ENCODE measurements around the gene MACROD2.
"Not testable (repeated sequence)": the region's sequence is repeated elsewhere in the genome, so short reads cannot be mapped to it uniquely, and the experiment has no call there.

Gene MACROD2

GRCh38 chr20:16001286-16001685, 2006.0 kb downstream of the MACROD2 start:
- in situ Hi-C loops (cut with HindIII; ENCODE audit: low sequenced_read_pairs), result no loop called here

GRCh38 chr20:16003310-16003709, 2008.0 kb downstream of the MACROD2 start:
- in situ Hi-C loops (cut with HindIII; ENCODE audit: low sequenced_read_pairs), result no loop called here

GRCh38 chr20:16004108-16004854, 2009.0 kb downstream of the MACROD2 start:
- in situ Hi-C loops (cut with HindIII; ENCODE audit: low sequenced_read_pairs), result no loop called here

GRCh38 chr20:16005021-16005914, 2010.0 kb downstream of the MACROD2 start:
- in situ Hi-C loops (cut with HindIII; ENCODE audit: low sequenced_read_pairs), result no loop called here

- in situ Hi-C loops (cut with HindIII; ENCODE audit: low sequenced_read_pairs), result no loop called here
Observed at GRCh38 chr20:16005915-16006493, 2010.7 kb downstream of the MACROD2 start.

DNA sequence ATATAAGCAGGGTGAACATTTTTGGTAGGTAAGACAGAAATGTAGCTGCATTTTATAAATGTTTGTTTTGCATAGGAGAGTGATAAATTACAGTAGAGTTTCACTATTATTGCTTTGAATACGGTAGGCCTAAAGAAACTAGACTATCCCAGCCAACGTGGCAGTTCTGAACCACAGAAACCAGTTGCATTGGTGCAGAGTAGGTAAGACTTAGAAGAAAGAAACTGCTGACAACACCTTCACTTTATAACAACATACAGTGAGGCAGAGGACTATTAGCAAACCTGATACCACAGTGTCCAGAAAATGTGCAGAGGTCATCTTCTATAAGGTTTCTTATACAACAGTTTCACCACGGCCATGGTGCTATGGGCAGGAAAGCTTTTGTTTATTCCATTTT, 2011.8 kb downstream of the MACROD2 start:
- in situ Hi-C loops (cut with HindIII; ENCODE audit: low sequenced_read_pairs), result no loop called here

- in situ Hi-C loops (cut with HindIII; ENCODE audit: low sequenced_read_pairs), result no loop called here
Observed at GRCh38 chr20:16007962-16008361, 2012.6 kb downstream of the MACROD2 start.

DNA sequence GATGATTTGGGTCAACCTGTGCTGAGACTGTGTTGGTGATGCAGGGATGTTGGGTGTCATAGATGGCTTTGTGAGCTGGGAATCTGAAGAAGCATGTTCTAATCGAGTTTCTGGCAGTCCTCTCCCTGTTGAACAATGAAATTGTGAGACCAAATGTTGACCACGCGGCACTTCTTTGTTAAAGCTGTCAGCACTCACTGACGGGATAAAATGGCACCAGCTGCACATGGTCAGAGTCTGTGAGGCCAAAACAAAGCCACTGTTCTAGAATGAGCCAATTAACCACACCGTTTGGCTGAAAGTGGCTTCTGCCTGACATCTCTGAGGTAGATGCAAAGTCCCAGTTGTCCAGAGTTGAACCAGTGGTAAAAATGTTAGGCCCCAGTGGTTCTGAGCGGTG, 2015.7 kb downstream of the MACROD2 start:
- in situ Hi-C loops (cut with HindIII; ENCODE audit: low sequenced_read_pairs), result no loop called here

DNA sequence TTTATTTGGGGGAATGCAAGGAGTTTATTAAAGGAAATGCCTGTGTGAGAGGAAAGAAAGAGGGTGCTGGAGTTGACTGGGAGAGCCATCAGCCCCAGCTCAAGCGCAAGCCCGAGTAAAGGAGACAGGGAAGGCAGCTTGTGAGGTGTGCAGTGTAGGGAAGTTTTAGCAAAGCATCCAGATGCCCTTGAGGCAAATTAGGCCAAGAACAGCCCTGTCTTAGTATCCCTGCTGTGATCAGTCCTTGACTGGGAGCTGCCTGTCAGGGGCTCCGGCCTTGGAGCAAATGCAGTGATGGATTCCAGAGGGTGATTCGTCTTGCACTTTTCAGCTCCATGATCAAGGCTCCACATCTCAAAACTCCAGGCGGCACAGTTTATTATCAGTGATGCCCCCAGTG, 2016.2 kb downstream of the MACROD2 start:
- in situ Hi-C loops (cut with HindIII; ENCODE audit: low sequenced_read_pairs), result no loop called here

DNA sequence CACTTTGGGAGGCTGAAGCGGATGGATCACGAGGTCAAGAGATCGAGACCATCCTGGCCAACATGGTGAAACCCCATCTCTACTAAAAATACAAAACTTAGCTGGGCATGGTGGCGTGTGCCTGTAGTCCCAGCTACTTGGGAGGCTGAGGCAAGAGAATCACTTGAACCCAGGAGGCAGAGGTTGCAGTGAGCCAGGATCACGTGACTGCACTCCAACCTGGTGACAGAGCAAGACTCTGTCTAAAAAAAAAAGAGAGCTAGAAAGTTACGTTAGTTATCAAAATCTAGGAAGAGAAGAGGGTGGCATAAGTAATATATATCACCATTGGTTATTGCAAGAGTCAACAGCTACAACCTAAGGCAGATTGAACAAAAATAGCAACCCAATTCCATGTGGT, 2017.6 kb downstream of the MACROD2 start:
- in situ Hi-C loops (cut with HindIII; ENCODE audit: low sequenced_read_pairs), result not testable (repeated sequence)

DNA sequence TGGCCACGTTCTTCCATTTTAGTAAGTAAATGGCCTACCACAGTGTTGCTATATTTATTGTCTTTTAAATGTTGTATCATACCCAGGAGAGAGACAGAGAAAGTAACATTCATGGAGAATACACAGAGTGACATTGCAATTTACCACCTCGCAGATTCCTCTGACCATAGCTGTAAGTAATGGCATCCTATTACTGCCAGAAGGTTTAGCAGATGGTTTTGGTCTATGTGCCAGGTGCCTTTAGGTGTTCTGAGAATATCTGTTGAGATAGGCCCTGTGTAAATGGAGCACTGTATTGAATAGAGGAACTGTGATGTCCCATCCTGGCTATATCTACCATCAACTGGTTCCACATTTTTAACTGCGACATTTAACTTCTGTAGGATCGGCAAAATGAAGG, 2018.3 kb downstream of the MACROD2 start:
- in situ Hi-C loops (cut with HindIII; ENCODE audit: low sequenced_read_pairs), result no loop called here

DNA sequence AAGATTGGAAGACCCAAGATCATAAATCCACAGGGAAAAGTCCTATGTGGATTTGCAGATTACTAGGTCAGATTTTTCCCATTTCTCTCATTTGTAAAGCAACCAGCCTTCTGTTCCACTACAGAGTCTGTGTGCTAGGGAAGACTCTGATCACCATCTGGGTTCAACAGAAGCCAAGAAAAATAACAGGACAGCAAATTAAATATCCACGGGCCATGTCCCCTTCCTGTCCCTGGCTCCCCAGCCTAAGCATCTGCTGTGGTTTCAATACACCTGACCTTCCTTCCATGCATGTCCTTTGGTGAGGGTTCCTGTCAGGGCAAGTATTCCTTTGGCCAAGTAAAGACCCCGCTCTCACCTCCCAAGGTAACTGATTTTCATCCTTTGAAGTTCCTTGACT, 2019.1 kb downstream of the MACROD2 start:
- in situ Hi-C loops (cut with HindIII; ENCODE audit: low sequenced_read_pairs), result no loop called here

- in situ Hi-C loops (cut with HindIII; ENCODE audit: low sequenced_read_pairs), result no loop called here
Observed at GRCh38 chr20:16017656-16018055, 2022.3 kb downstream of the MACROD2 start.

GRCh38 chr20:16018881-16019280, 2023.6 kb downstream of the MACROD2 start:
- in situ Hi-C loops (cut with HindIII; ENCODE audit: low sequenced_read_pairs), result no loop called here

GRCh38 chr20:16020971-16021370, 2025.7 kb downstream of the MACROD2 start:
- in situ Hi-C loops (cut with HindIII; ENCODE audit: low sequenced_read_pairs), result no loop called here

DNA sequence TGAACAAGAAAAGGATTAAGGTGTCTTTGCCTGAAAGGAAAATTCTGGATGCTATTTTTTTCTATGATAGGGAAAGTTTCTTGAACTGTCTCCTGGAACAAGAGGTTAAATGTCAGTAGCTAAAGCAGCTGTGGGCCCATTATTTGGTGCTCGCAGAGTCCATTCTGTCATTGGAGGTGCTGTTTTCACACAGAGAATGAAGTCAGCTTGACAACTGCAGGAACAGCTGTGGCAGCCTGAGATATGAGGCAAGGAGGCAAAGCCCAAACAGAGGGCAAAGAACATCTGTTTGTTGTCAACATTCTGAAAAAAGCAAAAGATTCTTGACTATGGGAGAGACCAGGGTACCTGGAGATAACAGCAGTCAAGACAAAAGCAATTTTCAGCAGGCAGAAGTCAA, 2029.8 kb downstream of the MACROD2 start:
- in situ Hi-C loops (cut with HindIII; ENCODE audit: low sequenced_read_pairs), result no loop called here

DNA sequence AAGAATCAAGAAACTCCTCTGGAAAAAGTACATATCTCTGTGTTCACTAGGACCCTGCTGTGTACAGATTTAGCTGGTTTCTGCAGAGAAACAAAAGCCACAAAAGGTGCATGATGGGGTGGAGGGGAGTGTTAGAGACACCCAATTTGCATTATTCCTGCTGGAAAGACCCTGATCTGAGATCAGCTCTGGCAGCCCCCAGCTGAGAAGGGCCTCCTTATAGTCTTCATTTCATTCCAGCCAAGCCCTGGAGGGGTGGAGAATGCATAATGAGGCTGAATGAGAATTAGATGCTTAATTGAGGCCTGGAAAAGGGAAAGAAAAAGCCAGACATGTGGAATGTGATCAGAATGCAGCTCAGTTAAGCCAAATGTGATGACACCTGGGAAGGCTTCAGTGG, 2032.4 kb downstream of the MACROD2 start:
- in situ Hi-C loops (cut with HindIII; ENCODE audit: low sequenced_read_pairs), result no loop called here

DNA sequence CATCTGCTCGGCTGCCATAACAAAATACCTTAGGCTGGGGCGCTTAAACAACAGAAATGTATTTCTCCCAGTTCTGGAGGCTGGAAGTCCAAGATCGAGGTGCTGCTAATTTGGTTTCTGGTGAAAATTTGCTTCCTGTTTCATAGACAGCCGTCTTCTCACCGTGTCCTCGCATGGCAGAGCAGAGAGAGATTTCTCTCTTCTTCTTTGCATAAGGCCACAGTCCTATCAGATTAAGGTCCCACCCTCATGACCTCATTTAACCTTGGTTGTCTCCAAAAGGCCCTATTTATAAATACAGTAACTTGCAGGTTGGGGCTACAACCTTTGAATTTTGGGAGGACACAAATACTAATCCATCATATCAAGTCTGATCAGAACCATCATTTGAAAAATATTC, 2033.6 kb downstream of the MACROD2 start:
- in situ Hi-C loops (cut with HindIII; ENCODE audit: low sequenced_read_pairs), result no loop called here

- in situ Hi-C loops (cut with HindIII; ENCODE audit: low sequenced_read_pairs), result no loop called here
Observed at GRCh38 chr20:16030253-16030652, 2034.9 kb downstream of the MACROD2 start.

DNA sequence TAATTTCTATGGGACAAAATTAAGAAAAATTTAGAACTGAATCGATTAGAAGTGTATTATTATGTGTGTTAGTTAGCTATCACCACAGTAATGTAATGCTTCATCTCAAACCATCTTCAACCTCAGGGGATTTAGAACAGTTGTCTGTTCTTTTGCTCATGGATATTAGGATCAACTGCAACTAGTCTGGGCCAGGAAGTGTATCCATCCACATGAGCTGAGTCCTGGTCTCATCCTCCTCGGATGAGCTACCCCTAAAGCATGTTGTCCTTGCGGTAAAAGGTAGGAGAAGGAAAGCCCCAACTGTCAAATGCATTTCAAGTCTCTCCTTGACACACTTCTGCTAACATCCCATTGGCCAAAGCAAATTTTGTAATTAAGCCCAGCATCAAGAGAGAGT, 2040.3 kb downstream of the MACROD2 start:
- in situ Hi-C loops (cut with HindIII; ENCODE audit: low sequenced_read_pairs), result no loop called here

GRCh38 chr20:16036331-16036730, 2041.0 kb downstream of the MACROD2 start:
- in situ Hi-C loops (cut with HindIII; ENCODE audit: low sequenced_read_pairs), result no loop called here

- in situ Hi-C loops (cut with HindIII; ENCODE audit: low sequenced_read_pairs), result no loop called here
Observed at GRCh38 chr20:16040742-16041141, 2045.4 kb downstream of the MACROD2 start.
